Prostate gland (tissue), 2 donors: ENCODE results near the gene AKR7A2. TPM values are rescaled to one million over a fixed set of nuclear protein-coding genes. Genes with fewer than 3 reads are reported as not detected.

Experiments used
- DNase-seq: peaks from one replicate; pipeline ENCODE4 v3.0.0-alpha.2; 2019; ENCODE audit warnings: low spot score
- H3K27ac ChIP-seq, 2 donors: fragments of 200-600 bp; sonication (generic); 2 replicates each; pipeline ENCODE4 v1.5.1; 2017 to 2019
- H3K27me3 ChIP-seq: fragments of 200-600 bp; sonication (generic); replicated peaks from 2 replicates; pipeline ENCODE4 v1.5.1; 2019; ENCODE audit not compliant: insufficient read depth
- H3K36me3 ChIP-seq, 2 donors: fragments of 200-600 bp; sonication (generic); 1 replicate in 1 of 2; 2 replicates in 1 of 2; pipeline versions ENCODE4 v1.5.1 to v1.8.1; 2017 to 2019
- H3K4me1 ChIP-seq: fragments of 200-600 bp; sonication (generic); replicated peaks from 2 replicates; pipeline ENCODE4 v1.5.1; 2019
- H3K4me3 ChIP-seq, 2 donors: fragments of 200-600 bp; sonication (generic); 2 replicates each; pipeline ENCODE4 v1.5.1; 2017 to 2019
- H3K9me3 ChIP-seq: fragments of 200-600 bp; sonication (generic); 2 replicates; pipeline ENCODE4 v1.5.1; 2017
- CTCF ChIP-seq, 4 experiments: fragments of 200-600 bp in 2 of 4; fragments of 450-650 bp in 2 of 4; sonication (generic) in 2 of 4; IDR thresholded peaks; 1 replicate in 3 of 4; 2 replicates in 1 of 4; pipeline ENCODE4 v1.5.1; 2016 to 2019; ENCODE audit warnings: antibody characterized with exemption in 4 of 4, mild to moderate bottlenecking in 2 of 4, moderate library complexity in 2 of 4
- POLR2A ChIP-seq: fragments of 450-650 bp; IDR thresholded peaks from one replicate; pipeline ENCODE4 v1.6.1; 2016; ENCODE audit warnings: antibody characterized with exemption, mild to moderate bottlenecking
- POLR2AphosphoS5 ChIP-seq: sonication (generic); formaldehyde crosslinking; IDR thresholded peaks from one replicate; pipeline ENCODE4 v1.6.1; 2017; ENCODE audit warnings: antibody characterized with exemption
- WGBS: methylation state at CpG from one replicate; pipeline ENCODE4 v1.1.5; 2018; 5-methylcytosine and 5-hydroxymethylcytosine counted together
- intact Hi-C: fragments of 100-400 bp; cut with DNase I; formaldehyde crosslinking; loops from one replicate; pipeline ENCODE4 v1.14.2; 2022
- total RNA-seq, 2 donors: library from RNA; depleted of rRNA; stranded (reverse); fragments of >200 nt; gene quantifications; one replicate each; pipeline ENCODE4 v1.1.0, GENCODE V29; 2016

Gene AKR7A2
- total RNA-seq: 100 to 1,000 TPM; 153 to 172 TPM

GRCh38 chr1:19311931-19312781 is at the start of gene AKR7A2, which contains the start of gene SLC66A1:
TSS of gene AKR7A2 (minus strand) at chr1:19312144. CDS start at chr1:19312124, 20 bp downstream.
TSS of gene SLC66A1 (plus strand) at chr1:19312326. CDS start at chr1:19317678, 5,352 bp downstream.
- intact Hi-C loops: no loop called here
- TF ChIP-seq POLR2AphosphoS5 (peak; percentile 62), CTCF (IDR thresholded peaks at IDR 0.05) (peak in 2 of 4 experiments; percentile 48 to 56), POLR2A (peak; percentile 91)
- H3K27me3 ChIP-seq: no peaks in the 10 kb centered on the region
- peaks cover 0 to 9% of the 10 kb centered on the region in 2 donors for H3K36me3 ChIP-seq
- peak within 1 kb of the TSS; percentile 78 to 79 for H3K27ac ChIP-seq
- DNase-seq: peak; percentile 90
- H3K4me3 ChIP-seq: peak within 1 kb of the TSS; percentile 66 to 86
- no peaks in the 10 kb centered on the region for H3K9me3 ChIP-seq
- peaks cover 3% of the 10 kb centered on the region for H3K4me1 ChIP-seq
- WGBS: 1% methylated on average over 61 of the region's 105 CpGs

GRCh38 chr1:19360843-19361610 is 49.1 kb upstream of the AKR7A2 start:
- H3K9me3 ChIP-seq: no peaks in the 10 kb centered on the region
- DNase-seq: peak; percentile 80
- WGBS: 34% methylated on average over 18 of the region's 18 CpGs
- H3K27ac ChIP-seq: peak overlapping the region; percentile 70 to 72
- intact Hi-C loops: no loop called here
- H3K4me1 ChIP-seq: peaks cover 37% of the 10 kb centered on the region
- TF ChIP-seq POLR2AphosphoS5: peak; percentile 71
- TF ChIP-seq CTCF (IDR thresholded peaks at IDR 0.05): peak in 1 of 4 experiments; percentile 4
- TF ChIP-seq POLR2A: no peak
- H3K27me3 ChIP-seq: no peaks in the 10 kb centered on the region
- no peaks in the 10 kb centered on the region for H3K36me3 ChIP-seq
- H3K4me3 ChIP-seq: no peak overlapping the region

GRCh38 chr1:19360432-19360831 is 48.5 kb upstream of the AKR7A2 start:
- Histone ChIP-seq H3K27me3 (no peaks in the 10 kb centered on the region), H3K36me3 (no peaks in the 10 kb centered on the region), H3K27ac (peak overlapping the region; percentile 70 to 72), H3K4me1 (peaks cover 37% of the 10 kb centered on the region), H3K4me3 (no peak overlapping the region), H3K9me3 (no peaks in the 10 kb centered on the region)
- WGBS: 12% methylated on average over 11 of the region's 11 CpGs
- TF ChIP-seq POLR2A (no peak), POLR2AphosphoS5 (no peak), CTCF (IDR thresholded peaks at IDR 0.05) (no peak)
- intact Hi-C loops: no loop called here
- no peak for DNase-seq

- intact Hi-C loops: no loop called here
- H3K27ac ChIP-seq: peak overlapping the region; percentile 70 to 72
- 10% methylated on average over 6 of the region's 6 CpGs for WGBS
- TF ChIP-seq POLR2A (no peak), CTCF (IDR thresholded peaks at IDR 0.05) (no peak), POLR2AphosphoS5 (peak; percentile 19)
- H3K27me3 ChIP-seq: no peaks in the 10 kb centered on the region
- DNase-seq: no peak
- H3K9me3 ChIP-seq: no peaks in the 10 kb centered on the region
- no peak overlapping the region for H3K4me3 ChIP-seq
- H3K36me3 ChIP-seq: no peaks in the 10 kb centered on the region
- peaks cover 38% of the 10 kb centered on the region for H3K4me1 ChIP-seq
Observed at GRCh38 chr1:19360016-19360415, 48.1 kb upstream of the AKR7A2 start.
